GM10248 (cell line): ENCODE measurements around the gene RAP1GAP2.

Experiments used
- CTCF ChIA-PET: fragments of 300-600 bp; sonication (Branson Sonifier 250); formaldehyde crosslinking; extraction: SDS; loops from one replicate; lab custom pipeline; 2021; ENCODE audit warnings: antibody characterized with exemption; lab: Yijun Ruan, JAX
- POLR2A ChIA-PET: fragments of 350-650 bp; sonication (Branson Sonifier 250); formaldehyde crosslinking; extraction: SDS; loops from one replicate; lab custom pipeline; 2020; ENCODE audit warnings: antibody characterized with exemption; lab: Yijun Ruan, JAX
- DNase-seq: peaks from one replicate; pipeline ENCODE4 v3.0.0; 2012; ENCODE audit errors: extremely low spot score
- CTCF ChIP-seq: IDR thresholded peaks from 2 replicates; pipeline ENCODE4 v1.5.1; 2012; ENCODE audit warnings: mild to moderate bottlenecking, low read depth; ENCODE audit errors: extremely low read depth, missing control alignments, control extremely low read depth

Gene RAP1GAP2

GRCh38 chr17:3038941-3039340 lies 242.7 kb downstream of the RAP1GAP2 start:
- no peak for DNase-seq
- ChIA-PET CTCF (no interaction called here), POLR2A (no interaction called here)
- TF ChIP-seq CTCF, result no peak

DNA sequence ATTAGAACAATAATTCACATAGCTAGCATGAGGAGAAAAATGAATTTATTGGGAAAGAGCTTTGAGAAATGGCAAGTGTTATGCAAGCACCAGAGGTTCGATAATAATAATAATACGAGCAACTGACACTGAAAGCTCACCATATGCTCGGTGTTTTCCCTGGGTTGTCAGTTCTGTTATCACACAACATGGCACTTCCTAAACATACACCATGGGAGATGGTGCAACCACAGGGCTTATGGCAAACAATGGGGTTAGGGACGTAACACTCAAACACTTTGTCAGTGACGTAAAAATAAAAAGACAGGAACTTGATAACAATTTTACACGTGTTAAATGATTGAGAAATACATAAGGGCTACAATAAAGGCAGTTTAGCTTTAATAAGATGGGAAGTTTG lies 243.5 kb downstream of the RAP1GAP2 start:
- ChIA-PET CTCF (interaction anchor here (1.2 kb wide), 1 partner anchor 9 kb away, joined by 3 read pairs; no protein-coding TSS in a partner anchor), POLR2A (no interaction called here)
- no peak for TF ChIP-seq CTCF
- DNase-seq, result no peak

DNA sequence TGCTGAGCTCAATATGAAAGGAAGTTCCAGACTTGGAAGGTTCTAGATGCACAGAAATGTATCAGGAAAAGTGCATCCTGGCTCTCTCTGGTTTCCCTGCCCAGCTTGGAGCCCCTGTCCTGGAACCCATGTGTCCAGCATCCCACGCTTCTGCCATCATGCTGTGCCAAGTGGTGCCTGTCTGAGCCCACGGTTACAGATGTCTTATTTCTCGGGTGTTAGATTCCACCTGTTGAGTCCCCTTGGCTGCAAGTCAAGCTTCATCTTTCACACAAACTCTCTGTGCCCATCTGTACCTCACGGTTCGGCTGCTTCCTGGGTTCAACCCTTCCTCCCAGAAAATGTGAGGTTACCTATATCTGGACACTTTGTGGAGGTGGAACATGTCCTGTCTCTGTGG lies 244.6 kb downstream of the RAP1GAP2 start:
- ChIA-PET POLR2A (no interaction called here), CTCF (no interaction called here)
- no peak for TF ChIP-seq CTCF
- no peak for DNase-seq

DNA sequence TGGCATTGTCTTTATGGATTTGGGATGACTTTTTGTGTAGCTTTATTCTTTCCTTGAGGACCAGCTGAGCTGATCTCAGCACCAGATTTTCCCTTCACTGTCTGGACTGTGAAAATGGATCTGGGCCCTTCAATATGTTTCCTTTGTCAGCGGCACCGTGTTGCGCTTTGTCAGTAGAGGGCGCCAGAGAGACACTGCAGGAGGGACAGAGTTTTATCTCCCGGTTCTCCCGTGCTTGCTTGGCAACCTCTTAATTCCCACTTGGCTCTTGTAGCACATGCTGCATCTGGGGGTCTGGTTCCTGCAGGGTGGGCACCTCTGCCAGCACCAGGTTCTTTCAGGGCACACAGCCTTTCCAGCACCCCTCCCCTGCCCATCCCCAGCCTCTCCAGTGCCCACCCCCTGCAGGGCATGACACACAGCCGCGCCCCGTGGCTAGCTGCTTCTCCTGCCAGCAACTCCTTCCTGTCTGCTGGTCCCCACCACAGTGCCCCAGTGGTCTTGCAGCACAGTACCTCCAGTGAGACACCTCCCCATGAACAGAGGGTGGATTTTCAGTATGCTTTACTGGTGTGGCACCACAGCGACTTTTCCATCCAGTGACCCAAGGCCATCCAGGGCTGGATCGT lies 247.6 kb downstream of the RAP1GAP2 start:
- no peak for DNase-seq
- ChIA-PET POLR2A (no interaction called here), CTCF (no interaction called here)
- TF ChIP-seq CTCF, result peak; percentile 28

- POLR2A ChIA-PET, result no interaction called here
- no peak for DNase-seq
- CTCF ChIA-PET, result no interaction called here
- TF ChIP-seq CTCF, result no peak
These were observed 250.5 kb downstream of the RAP1GAP2 start for GRCh38 chr17:3046753-3047152.

DNA sequence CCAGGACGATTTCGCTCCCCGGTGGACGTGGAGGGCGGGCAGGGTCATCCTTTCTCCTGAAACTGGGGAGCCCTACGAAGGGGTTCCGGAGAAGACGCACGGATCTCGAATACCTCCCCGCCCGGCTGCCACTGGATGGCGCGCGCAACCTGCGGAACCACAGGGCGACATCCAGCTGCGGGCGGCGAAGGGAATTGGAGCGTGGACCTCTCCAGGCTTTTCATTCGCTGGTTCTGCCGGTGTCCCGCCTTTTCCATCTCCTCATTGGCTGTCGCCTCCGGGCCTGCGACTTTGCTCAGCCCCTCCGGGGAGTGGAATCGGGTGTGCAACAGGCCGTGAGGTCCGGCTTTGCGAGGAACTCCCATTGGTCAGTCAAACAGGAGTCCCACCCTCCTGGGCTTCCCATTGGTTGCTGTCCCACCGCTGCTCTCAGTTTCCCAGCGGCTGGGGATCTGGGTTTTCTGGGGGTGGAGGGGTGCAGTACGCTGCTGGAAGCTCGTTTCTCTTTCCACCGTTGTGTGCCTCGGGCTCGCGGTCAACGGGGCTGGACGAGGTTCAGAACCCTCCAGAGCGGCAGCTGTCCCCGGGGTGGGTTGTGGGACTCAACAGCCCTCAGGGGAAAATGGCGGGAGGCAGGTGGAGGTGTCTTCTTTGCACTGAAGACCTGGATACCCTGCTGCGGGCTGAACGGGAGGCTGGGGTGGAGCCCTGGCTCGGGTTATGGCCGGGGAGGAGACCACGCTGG lies 252.7 kb downstream of the RAP1GAP2 start:
- ChIA-PET POLR2A (no interaction called here), CTCF (interaction anchor here (0.8 to 1.4 kb wide), 2 partner anchors 9 to 598 kb away, joined by 3 read pairs; no protein-coding TSS in a partner anchor)
- peak; percentile 69 for TF ChIP-seq CTCF
- DNase-seq, result peak; percentile 83
